ENCODE data around the gene DNAH14.

GRCh38 chr1:224932607-224933249 is 3.3 kb downstream of the DNAH14 start:
- no peak for TF ChIP-seq SIX5 (IDR thresholded peaks at IDR 0.05; ENCODE audit: low read depth, low read length)
- TF ChIP-seq POLR2A (IDR thresholded peaks at IDR 0.05; ENCODE audit: control extremely low read depth in 1 of 2, low read depth in 2 of 2, low read length in 2 of 2) = no peak
- no peak for TF ChIP-seq RNF2 (IDR thresholded peaks at IDR 0.05; ENCODE audit: borderline replicate concordance, low read depth, low read length, missing control alignments, poor library complexity, severe bottlenecking)
- no peak for TF ChIP-seq CTCF (IDR thresholded peaks at IDR 0.05; ENCODE audit: control extremely low read depth in 1 of 3, insufficient read depth in 1 of 3, low read depth in 1 of 3, low read length in 3 of 3)
- no peak for TF ChIP-seq JUN (IDR thresholded peaks at IDR 0.05; ENCODE audit: low read depth, low read length)
- no peak for TF ChIP-seq POLR2AphosphoS5 (IDR thresholded peaks at IDR 0.05; ENCODE audit: low read depth, low read length)
- TF ChIP-seq USF2 (IDR thresholded peaks at IDR 0.05; ENCODE audit: low read length) = no peak
- no peak for TF ChIP-seq RFX5 (IDR thresholded peaks at IDR 0.05; ENCODE audit: borderline replicate concordance, low read depth, low read length)

All from H1 (cell line).